Endothelial cell of umbilical vein (primary cell): ENCODE data around the gene CHCHD5. TPM values are rescaled to one million over a fixed set of nuclear protein-coding genes. Genes with fewer than 3 reads are reported as not detected.

ENCODE experiments used
- BruUV-seq: library from RNA; stranded (reverse); fragments of 400-500 nt; replicated peaks from 2 replicates; lab custom pipeline; 2021; lab: Mats Ljungman, UMichigan
- CTCF ChIA-PET: fragments of 300-600, 350-600 bp; sonication (Branson Sonifier 250); formaldehyde crosslinking; loops from one replicate; lab custom pipeline; 2021; ENCODE audit warnings: antibody characterized with exemption, inconsistent platforms; lab: Charles Lee
- POLR2A ChIA-PET: fragments of 300-600, 350-600 bp; sonication (Branson Sonifier 250); formaldehyde crosslinking; loops from one replicate; lab custom pipeline; 2021; ENCODE audit warnings: antibody characterized with exemption, inconsistent platforms; lab: Charles Lee
- DNase-seq: peaks from one replicate; pipeline ENCODE4 v3.0.0-alpha.2; 2011; ENCODE audit warnings: low read depth, low spot score
- FAIRE-seq: peaks from 2 replicates; lab custom pipeline; 2011; peaks lifted over from hg19 to GRCh38; lab: Jason Lieb, UNC
- H2AFZ ChIP-seq: 2 replicates; pipeline ENCODE4 v1.6.0; 2012; ENCODE audit warnings: low read depth, low read length, control low read depth, inconsistent platforms
- H3K27ac ChIP-seq: 2 replicates; pipeline ENCODE4 v1.5.1; 2011; ENCODE audit warnings: low read depth, mild to moderate bottlenecking, control low read depth, low read length, moderate library complexity; ENCODE audit not compliant: insufficient read depth
- H3K27me3 ChIP-seq, 2 experiments: 2 replicates each; pipeline versions ENCODE4 v1.6.0 to v1.6.1; 2011; ENCODE audit warnings: low read length in 2 of 2, mixed read lengths in 1 of 2; ENCODE audit not compliant: control insufficient read depth in 2 of 2, insufficient read depth in 2 of 2
- H3K36me3 ChIP-seq, 2 experiments: 2 replicates in 1 of 2; 3 replicates in 1 of 2; pipeline ENCODE4 v1.5.1; 2011; ENCODE audit warnings: low read length in 2 of 2, mild to moderate bottlenecking in 1 of 2, moderate library complexity in 1 of 2; ENCODE audit not compliant: control insufficient read depth in 2 of 2, insufficient read depth in 2 of 2; ENCODE audit errors: extremely low read depth in 1 of 2
- H3K4me1 ChIP-seq: 3 replicates; pipeline ENCODE4 v1.5.1; 2011; ENCODE audit warnings: mild to moderate bottlenecking, low read length; ENCODE audit not compliant: control insufficient read depth, insufficient read depth; ENCODE audit errors: extremely low read depth
- H3K4me2 ChIP-seq: 2 replicates; pipeline ENCODE4 v1.6.1; 2011; ENCODE audit warnings: low read length, control low read depth, mixed read lengths; ENCODE audit not compliant: insufficient read depth
- H3K4me3 ChIP-seq, 3 experiments: fragments of 200-600 bp in 1 of 3; sonication (generic), shearing (Covaris generic) in 1 of 3; replicated peaks in 1 of 3; 2 replicates each; pipeline ENCODE4 v1.5.1; 2011 to 2016; ENCODE audit warnings: control low read depth in 3 of 3, low read length in 3 of 3, mild to moderate bottlenecking in 2 of 3, inconsistent platforms in 1 of 3, low read depth in 1 of 3, moderate library complexity in 1 of 3; ENCODE audit not compliant: insufficient read depth in 1 of 3
- H3K79me2 ChIP-seq: 2 replicates; pipeline ENCODE4 v1.6.0; 2012; ENCODE audit warnings: low read length, inconsistent platforms; ENCODE audit not compliant: control insufficient read depth, insufficient read depth
- H3K9ac ChIP-seq: replicated peaks from 2 replicates; pipeline ENCODE3; 2011; ENCODE audit warnings: low read length, control low read depth; ENCODE audit not compliant: insufficient read depth; ENCODE audit errors: extremely low read depth
- H3K9me1 ChIP-seq: replicated peaks from 3 replicates; pipeline ENCODE4 v1.6.0; 2011; ENCODE audit warnings: mild to moderate bottlenecking, low read length; ENCODE audit not compliant: control insufficient read depth, insufficient read depth; ENCODE audit errors: extremely low read depth
- H3K9me3 ChIP-seq: replicated peaks from 2 replicates; pipeline ENCODE4 v1.5.1; 2012; ENCODE audit warnings: low read length, inconsistent platforms; ENCODE audit not compliant: control insufficient read depth, insufficient read depth
- H4K20me1 ChIP-seq: replicated peaks from 2 replicates; pipeline ENCODE3; 2011; ENCODE audit warnings: mild to moderate bottlenecking, low read length; ENCODE audit not compliant: control insufficient read depth, insufficient read depth; ENCODE audit errors: extremely low read depth
- EZH2 ChIP-seq: IDR thresholded peaks from 2 replicates; pipeline ENCODE4 v1.6.1; 2012; ENCODE audit warnings: borderline replicate concordance, low read depth, mild to moderate bottlenecking, moderate library complexity, low read length, inconsistent platforms; ENCODE audit not compliant: severe bottlenecking
- FOS ChIP-seq: IDR thresholded peaks from 2 replicates; pipeline ENCODE4 v1.6.1; 2011; ENCODE audit warnings: mild to moderate bottlenecking, low read length, moderate library complexity, borderline replicate concordance; ENCODE audit not compliant: insufficient read depth
- GATA2 ChIP-seq: IDR thresholded peaks from 2 replicates; pipeline ENCODE4 v1.7.0; 2011; ENCODE audit warnings: low read depth, mild to moderate bottlenecking, moderate library complexity, mixed read lengths, low read length; ENCODE audit not compliant: insufficient read length, insufficient read depth
- JUN ChIP-seq: IDR thresholded peaks from 2 replicates; pipeline ENCODE4 v1.6.1; 2011; ENCODE audit warnings: borderline replicate concordance, low read depth; ENCODE audit not compliant: insufficient read length, insufficient read depth
- MYC ChIP-seq: IDR thresholded peaks from one replicate; pipeline ENCODE4 v1.6.1; 2011; ENCODE audit warnings: mild to moderate bottlenecking, low read depth, low read length
- POLR2A ChIP-seq: IDR thresholded peaks from 2 replicates; pipeline ENCODE4 v1.6.1; 2012; ENCODE audit warnings: low read depth, mild to moderate bottlenecking, control low read depth, low read length
- POLR2AphosphoS5 ChIP-seq: IDR thresholded peaks from 2 replicates; pipeline ENCODE4 v1.6.1; 2012; ENCODE audit warnings: low read depth, mild to moderate bottlenecking, control low read depth, low read length, moderate library complexity; ENCODE audit not compliant: insufficient read depth
- dilution Hi-C: fragments of 300-500 bp; cut with MboI; formaldehyde crosslinking; loops from one replicate; pipeline ENCODE4 v1.15.0; 2019; ENCODE audit warnings: low sequenced_read_pairs; ENCODE audit not compliant: extremely low pct_ligation_motif_present
- intact Hi-C: fragments of 100-400 bp; cut with micrococcal nuclease; formaldehyde crosslinking; loops from one replicate; pipeline ENCODE4 v1.10.0; 2022
- polyA plus RNA-seq, 4 experiments: library from polyadenylated mRNA; depleted of rRNA in 3 of 4; stranded (reverse) in 3 of 4; unstranded in 1 of 4; fragments of >200 nt; gene quantifications; 2 replicates each; pipeline versions ENCODE4 v1.2.1 to v1.2.3, GENCODE V29; 2011 to 2012; ENCODE audit warnings: missing spikeins in 1 of 4
- total RNA-seq: library from RNA; stranded (reverse); gene quantifications from 2 replicates; pipeline ENCODE4 v1.2.3, GENCODE V29; 2021
- TF ChIP-seq, protein P1 (sequence below), 2 donors: IDR thresholded peaks; 1 replicate in 1 of 2; 2 replicates in 1 of 2; pipeline ENCODE4 v1.5.1; 2011; ENCODE audit warnings: low read length in 2 of 2, mild to moderate bottlenecking in 2 of 2, moderate library complexity in 2 of 2, control low read depth in 1 of 2, inconsistent platforms in 1 of 2, low read depth in 1 of 2; ENCODE audit not compliant: insufficient read depth in 1 of 2; ENCODE audit errors: extremely low read depth in 1 of 2
- TF ChIP-seq, protein P2 (sequence below): IDR thresholded peaks from 2 replicates; pipeline ENCODE4 v1.6.1; 2011; ENCODE audit not compliant: insufficient read depth, insufficient read length

CHCHD5 gene
- total and polyA plus RNA-seq, 2 donors (not counting 3 experiments of a cell fraction or from before 2014, with no cell fraction given), result 22.2 to 44.7 TPM

DNA sequence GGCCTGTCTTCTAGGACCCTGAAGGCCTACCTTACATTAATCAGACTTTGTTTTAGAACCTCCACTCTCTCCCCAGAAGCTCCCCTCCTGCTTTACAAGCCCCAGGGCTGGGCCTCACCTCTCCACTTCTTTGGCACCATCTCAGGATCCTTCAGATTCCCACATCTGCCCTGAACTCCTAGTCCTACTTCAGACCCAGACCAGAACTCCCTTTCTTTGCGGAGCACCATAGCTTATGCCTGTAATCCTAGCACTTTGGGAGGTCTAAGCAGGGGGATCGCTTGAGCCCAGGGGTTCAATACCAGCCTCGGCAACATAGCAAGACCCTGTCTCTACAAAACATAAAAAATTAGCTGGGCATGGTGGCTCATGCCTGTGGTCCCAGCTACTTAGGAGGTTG, 991 bp downstream of the CHCHD5 start:
- TF ChIP-seq JUN (no peak), EZH2 (no peak), MYC (no peak), GATA2 (no peak), FOS (no peak)
- Histone ChIP-seq H4K20me1 (no peaks in the 10 kb centered on the region), H3K9me3 (no peaks in the 10 kb centered on the region), H2AFZ (no peak overlapping the region), H3K9ac (peak overlapping the region; percentile 72), H3K36me3 (no peaks in the 10 kb centered on the region), H3K4me2 (peak overlapping the region; percentile 75), H3K4me3 (peak overlapping the region in 1 of 3 experiments; percentile 49), H3K27ac (peak overlapping the region; percentile 76), H3K79me2 (no peaks in the 10 kb centered on the region), H3K27me3 (no peaks in the 10 kb centered on the region), H3K9me1 (no peaks in the 10 kb centered on the region), H3K4me1 (peaks cover 12% of the 10 kb centered on the region)
- POLR2A ChIA-PET, result interaction anchor here (1.1 kb wide), 1 partner anchor 61 kb away, joined by 3 read pairs; the partner anchor contains the start of gene SLC20A1
- no TSS peak for BruUV-seq
- CTCF ChIA-PET, result interaction anchor here (1.0 to 2.5 kb wide), 4 partner anchors 42 to 141 kb away, joined by 3 to 9 read pairs (median 4); no protein-coding TSS in a partner anchor
- dilution Hi-C loops (no loop called here), intact Hi-C loops (no loop called here)
- DNase-seq, result no peak
- no peak for FAIRE-seq

DNA sequence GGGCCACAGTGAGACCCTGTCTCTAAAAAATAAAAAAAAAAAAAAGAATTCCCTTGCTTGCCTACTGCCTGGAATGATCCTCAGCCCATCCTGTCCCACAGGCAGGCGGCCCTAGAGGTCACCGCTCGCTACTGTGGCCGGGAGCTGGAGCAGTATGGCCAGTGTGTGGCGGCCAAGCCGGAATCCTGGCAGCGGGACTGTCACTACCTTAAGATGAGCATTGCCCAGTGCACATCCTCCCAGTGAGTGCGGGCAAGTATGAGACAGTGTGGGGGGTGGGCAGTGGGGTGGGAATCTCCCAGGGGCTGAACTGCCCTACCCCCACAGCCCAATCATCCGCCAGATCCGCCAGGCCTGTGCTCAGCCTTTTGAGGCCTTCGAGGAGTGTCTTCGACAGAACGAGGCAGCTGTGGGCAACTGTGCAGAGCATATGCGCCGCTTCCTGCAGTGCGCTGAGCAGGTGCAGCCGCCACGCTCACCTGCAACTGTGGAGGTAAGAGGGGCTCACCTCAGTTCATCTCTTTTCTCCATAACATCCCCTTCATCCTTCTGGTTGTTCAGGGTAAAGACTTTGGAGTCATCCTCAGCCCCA, 1.6 kb downstream of the CHCHD5 start:
- no TSS peak for BruUV-seq
- CTCF ChIA-PET, result interaction anchor here (1.2 kb wide), 1 partner anchor 99 kb away, joined by 3 read pairs; no protein-coding TSS in a partner anchor
- Histone ChIP-seq H3K4me1 (peaks cover 12% of the 10 kb centered on the region), H3K36me3 (no peaks in the 10 kb centered on the region), H3K9me1 (no peaks in the 10 kb centered on the region), H3K27ac (no peak overlapping the region), H4K20me1 (no peaks in the 10 kb centered on the region), H2AFZ (no peak overlapping the region), H3K9ac (no peak overlapping the region), H3K79me2 (no peaks in the 10 kb centered on the region), H3K27me3 (no peaks in the 10 kb centered on the region), H3K4me3 (no peak overlapping the region), H3K4me2 (no peak overlapping the region), H3K9me3 (no peaks in the 10 kb centered on the region)
- TF ChIP-seq MYC (no peak), EZH2 (no peak), POLR2A (no peak), FOS (no peak), GATA2 (no peak), JUN (no peak), POLR2AphosphoS5 (no peak)
- TF ChIP-seq, protein P1, sequence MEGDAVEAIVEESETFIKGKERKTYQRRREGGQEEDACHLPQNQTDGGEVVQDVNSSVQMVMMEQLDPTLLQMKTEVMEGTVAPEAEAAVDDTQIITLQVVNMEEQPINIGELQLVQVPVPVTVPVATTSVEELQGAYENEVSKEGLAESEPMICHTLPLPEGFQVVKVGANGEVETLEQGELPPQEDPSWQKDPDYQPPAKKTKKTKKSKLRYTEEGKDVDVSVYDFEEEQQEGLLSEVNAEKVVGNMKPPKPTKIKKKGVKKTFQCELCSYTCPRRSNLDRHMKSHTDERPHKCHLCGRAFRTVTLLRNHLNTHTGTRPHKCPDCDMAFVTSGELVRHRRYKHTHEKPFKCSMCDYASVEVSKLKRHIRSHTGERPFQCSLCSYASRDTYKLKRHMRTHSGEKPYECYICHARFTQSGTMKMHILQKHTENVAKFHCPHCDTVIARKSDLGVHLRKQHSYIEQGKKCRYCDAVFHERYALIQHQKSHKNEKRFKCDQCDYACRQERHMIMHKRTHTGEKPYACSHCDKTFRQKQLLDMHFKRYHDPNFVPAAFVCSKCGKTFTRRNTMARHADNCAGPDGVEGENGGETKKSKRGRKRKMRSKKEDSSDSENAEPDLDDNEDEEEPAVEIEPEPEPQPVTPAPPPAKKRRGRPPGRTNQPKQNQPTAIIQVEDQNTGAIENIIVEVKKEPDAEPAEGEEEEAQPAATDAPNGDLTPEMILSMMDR (IDR thresholded peaks at IDR 0.05; ENCODE audit: extremely low read depth in 1 of 2, insufficient read depth in 1 of 2, low read depth in 1 of 2, low read length in 2 of 2), result no peak
- TF ChIP-seq, protein P2, sequence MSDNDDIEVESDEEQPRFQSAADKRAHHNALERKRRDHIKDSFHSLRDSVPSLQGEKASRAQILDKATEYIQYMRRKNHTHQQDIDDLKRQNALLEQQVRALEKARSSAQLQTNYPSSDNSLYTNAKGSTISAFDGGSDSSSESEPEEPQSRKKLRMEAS, result no peak
- no peak for DNase-seq
- POLR2A ChIA-PET, result no interaction called here
- intact Hi-C loops, result no loop called here
- no peak for FAIRE-seq
- dilution Hi-C loops, result no loop called here
